HEK293 (cell line): ENCODE results near the gene PPARD.

Source experiments
- BCL11A ChIP-seq: fragments of 450-650 bp; formaldehyde crosslinking; IDR thresholded peaks from 2 replicates; pipeline ENCODE4 v1.5.1; 2016; ENCODE audit warnings: low read depth, missing biosample characterization, missing genetic modification characterization
- ZBTB1 ChIP-seq: fragments of 450-650 bp; formaldehyde crosslinking; IDR thresholded peaks from 2 replicates; pipeline ENCODE4 v1.5.1; 2016; ENCODE audit warnings: missing biosample characterization, missing genetic modification characterization
- ZNF239 ChIP-seq: fragments of 450-650 bp; formaldehyde crosslinking; IDR thresholded peaks from 2 replicates; pipeline ENCODE4 v1.5.1; 2016; ENCODE audit warnings: missing biosample characterization, missing genetic modification characterization
- ZNF391 ChIP-seq: fragments of 450-650 bp; formaldehyde crosslinking; IDR thresholded peaks from 2 replicates; pipeline ENCODE4 v1.5.1; 2016; ENCODE audit warnings: low read depth, missing biosample characterization, missing genetic modification characterization, borderline replicate concordance
- ZNF785 ChIP-seq: fragments of 450-650 bp; formaldehyde crosslinking; IDR thresholded peaks from 2 replicates; pipeline ENCODE4 v1.5.1; 2016; ENCODE audit warnings: missing biosample characterization, missing genetic modification characterization
- TF ChIP-seq, protein P1 (sequence below): fragments of 450-650 bp; formaldehyde crosslinking; IDR thresholded peaks from 2 replicates; pipeline ENCODE4 v1.5.1; 2016; ENCODE audit warnings: missing biosample characterization, missing genetic modification characterization

DNA sequence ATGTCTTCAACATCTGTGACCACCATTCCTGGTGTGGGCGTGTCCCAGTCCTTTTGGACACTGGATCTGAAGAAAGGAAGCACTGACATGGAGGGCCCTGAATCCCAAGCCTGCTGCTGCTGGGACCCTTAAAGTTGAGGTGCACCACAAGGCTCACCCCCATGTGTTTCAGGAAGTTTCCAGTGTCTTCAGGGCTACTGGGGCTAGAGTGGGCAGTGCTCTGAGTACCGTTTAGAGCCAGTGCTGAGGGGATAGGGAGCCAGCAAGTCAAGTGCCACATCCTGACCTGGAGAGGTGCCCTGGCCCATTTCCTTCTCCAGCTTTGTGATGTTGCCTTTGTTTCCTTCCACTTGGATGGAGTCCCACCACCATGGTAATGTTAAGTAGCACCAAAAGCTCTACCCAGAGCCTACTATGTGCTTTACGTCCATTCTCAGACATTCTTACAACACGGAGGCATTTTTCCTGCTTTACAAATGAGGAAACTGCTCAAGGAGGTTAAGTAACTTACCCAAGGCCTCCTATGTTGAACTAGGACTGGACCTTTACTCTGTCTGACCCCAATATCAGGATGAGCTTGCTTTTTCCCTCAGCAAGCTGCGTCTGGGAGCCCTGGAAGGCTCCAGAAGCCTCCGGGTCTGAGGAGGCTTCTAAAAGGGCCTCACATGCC is 45.3 kb upstream of the PPARD start:
- TF ChIP-seq ZNF239 (tag by site-specific recombination): no peak
- TF ChIP-seq, protein P1, sequence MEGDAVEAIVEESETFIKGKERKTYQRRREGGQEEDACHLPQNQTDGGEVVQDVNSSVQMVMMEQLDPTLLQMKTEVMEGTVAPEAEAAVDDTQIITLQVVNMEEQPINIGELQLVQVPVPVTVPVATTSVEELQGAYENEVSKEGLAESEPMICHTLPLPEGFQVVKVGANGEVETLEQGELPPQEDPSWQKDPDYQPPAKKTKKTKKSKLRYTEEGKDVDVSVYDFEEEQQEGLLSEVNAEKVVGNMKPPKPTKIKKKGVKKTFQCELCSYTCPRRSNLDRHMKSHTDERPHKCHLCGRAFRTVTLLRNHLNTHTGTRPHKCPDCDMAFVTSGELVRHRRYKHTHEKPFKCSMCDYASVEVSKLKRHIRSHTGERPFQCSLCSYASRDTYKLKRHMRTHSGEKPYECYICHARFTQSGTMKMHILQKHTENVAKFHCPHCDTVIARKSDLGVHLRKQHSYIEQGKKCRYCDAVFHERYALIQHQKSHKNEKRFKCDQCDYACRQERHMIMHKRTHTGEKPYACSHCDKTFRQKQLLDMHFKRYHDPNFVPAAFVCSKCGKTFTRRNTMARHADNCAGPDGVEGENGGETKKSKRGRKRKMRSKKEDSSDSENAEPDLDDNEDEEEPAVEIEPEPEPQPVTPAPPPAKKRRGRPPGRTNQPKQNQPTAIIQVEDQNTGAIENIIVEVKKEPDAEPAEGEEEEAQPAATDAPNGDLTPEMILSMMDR (tag by site-specific recombination): no peak
- TF ChIP-seq ZNF391: no peak
- no peak for TF ChIP-seq BCL11A (tag by site-specific recombination)
- no peak for TF ChIP-seq ZBTB1
- TF ChIP-seq ZNF785 (tag by site-specific recombination): no peak
